Tibial nerve (tissue), 3 donors: ENCODE data around the gene MEIS1.

Source experiments
- POLR2A ChIP-seq, 2 donors: fragments of 450-650 bp; IDR thresholded peaks; one replicate each; pipeline ENCODE4 v1.6.1; 2017; ENCODE audit warnings: antibody characterized with exemption in 2 of 2, mild to moderate bottlenecking in 2 of 2, moderate library complexity in 2 of 2
- TF ChIP-seq, protein P1 (sequence below), 5 experiments: fragments of 200-600 bp in 3 of 5; fragments of 450-650 bp in 2 of 5; sonication (generic) in 3 of 5; IDR thresholded peaks; one replicate each; pipeline ENCODE4 v1.5.1; 2016 to 2019; ENCODE audit warnings: antibody characterized with exemption in 5 of 5, mild to moderate bottlenecking in 3 of 5, moderate library complexity in 2 of 5

DNA sequence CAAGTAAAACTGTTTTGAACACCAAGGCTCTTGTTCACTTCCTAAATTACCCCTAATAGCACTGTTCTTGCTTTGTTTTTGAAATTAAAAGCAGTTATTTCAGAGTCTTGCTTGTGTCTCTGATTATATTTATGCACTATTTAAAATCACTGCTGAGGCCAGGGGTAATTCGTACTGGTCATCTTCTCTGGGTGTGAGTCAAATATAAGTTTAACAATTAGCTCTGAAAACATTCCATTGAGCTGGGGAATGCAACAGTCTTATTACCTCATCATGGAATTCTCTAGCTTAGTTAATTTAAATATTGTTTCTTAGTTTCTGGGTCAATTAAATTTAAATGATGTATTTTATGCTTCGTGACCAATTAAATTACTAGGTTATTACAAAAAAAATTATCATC is 135.0 kb downstream of the MEIS1 start:
- TF ChIP-seq, protein P1, sequence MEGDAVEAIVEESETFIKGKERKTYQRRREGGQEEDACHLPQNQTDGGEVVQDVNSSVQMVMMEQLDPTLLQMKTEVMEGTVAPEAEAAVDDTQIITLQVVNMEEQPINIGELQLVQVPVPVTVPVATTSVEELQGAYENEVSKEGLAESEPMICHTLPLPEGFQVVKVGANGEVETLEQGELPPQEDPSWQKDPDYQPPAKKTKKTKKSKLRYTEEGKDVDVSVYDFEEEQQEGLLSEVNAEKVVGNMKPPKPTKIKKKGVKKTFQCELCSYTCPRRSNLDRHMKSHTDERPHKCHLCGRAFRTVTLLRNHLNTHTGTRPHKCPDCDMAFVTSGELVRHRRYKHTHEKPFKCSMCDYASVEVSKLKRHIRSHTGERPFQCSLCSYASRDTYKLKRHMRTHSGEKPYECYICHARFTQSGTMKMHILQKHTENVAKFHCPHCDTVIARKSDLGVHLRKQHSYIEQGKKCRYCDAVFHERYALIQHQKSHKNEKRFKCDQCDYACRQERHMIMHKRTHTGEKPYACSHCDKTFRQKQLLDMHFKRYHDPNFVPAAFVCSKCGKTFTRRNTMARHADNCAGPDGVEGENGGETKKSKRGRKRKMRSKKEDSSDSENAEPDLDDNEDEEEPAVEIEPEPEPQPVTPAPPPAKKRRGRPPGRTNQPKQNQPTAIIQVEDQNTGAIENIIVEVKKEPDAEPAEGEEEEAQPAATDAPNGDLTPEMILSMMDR (IDR thresholded peaks at IDR 0.05): no peak
- TF ChIP-seq POLR2A (IDR thresholded peaks at IDR 0.05): no peak
